Hepatocyte (in vitro differentiated cells): Measurements from ENCODE around the gene CNIH3. TPM values are rescaled to one million over a fixed set of nuclear protein-coding genes. Genes with fewer than 3 reads are reported as not detected.

Source experiments
- DNase-seq: peaks from one replicate; pipeline ENCODE4 v3.0.0-alpha.2; 2016; ENCODE audit warnings: low spot score
- H2AFZ ChIP-seq: fragments of 200-600 bp; sonication (generic); 2 replicates; pipeline ENCODE4 v1.6.0; 2016; ENCODE audit warnings: antibody characterized with exemption, mild to moderate bottlenecking
- H3K27ac ChIP-seq: fragments of 200-600 bp; sonication (generic); 2 replicates; pipeline ENCODE4 v1.5.1; 2016; ENCODE audit warnings: mild to moderate bottlenecking
- H3K27me3 ChIP-seq: fragments of 200-600 bp; sonication (generic); 2 replicates; pipeline ENCODE4 v1.6.1; 2016
- H3K36me3 ChIP-seq: fragments of 200-600 bp; sonication (generic); replicated peaks from 2 replicates; pipeline ENCODE4 v1.5.1; 2016; ENCODE audit warnings: low read depth; ENCODE audit not compliant: insufficient read depth
- H3K4me1 ChIP-seq: fragments of 200-600 bp; sonication (generic); 2 replicates; pipeline ENCODE4 v1.5.1; 2016; ENCODE audit warnings: mild to moderate bottlenecking, moderate library complexity; ENCODE audit not compliant: insufficient read depth
- H3K4me2 ChIP-seq: fragments of 200-600 bp; sonication (generic); 2 replicates; pipeline ENCODE4 v1.6.0; 2016
- H3K4me3 ChIP-seq: fragments of 200-600 bp; sonication (generic); 2 replicates; pipeline ENCODE4 v1.5.1; 2016; ENCODE audit warnings: mild to moderate bottlenecking
- H3K79me2 ChIP-seq: fragments of 200-600 bp; sonication (generic); 2 replicates; pipeline ENCODE4 v1.6.0; 2017; ENCODE audit warnings: mild to moderate bottlenecking
- H3K9me2 ChIP-seq: fragments of 200-600 bp; sonication (generic); replicated peaks from 2 replicates; pipeline ENCODE4 v1.6.0; 2017; ENCODE audit warnings: mild to moderate bottlenecking; ENCODE audit not compliant: insufficient read depth
- H3K9me3 ChIP-seq: fragments of 200-600 bp; sonication (generic); 2 replicates; pipeline ENCODE4 v1.5.1; 2016; ENCODE audit warnings: low read depth, mild to moderate bottlenecking
- H4K20me1 ChIP-seq: fragments of 200-600 bp; sonication (generic); 2 replicates; pipeline ENCODE4 v1.6.0; 2016; ENCODE audit warnings: mild to moderate bottlenecking; ENCODE audit not compliant: insufficient read depth, poor library complexity, severe bottlenecking
- EZH2 ChIP-seq: fragments of 200-600 bp; sonication (generic); IDR thresholded peaks from 2 replicates; pipeline ENCODE4 v1.6.1; 2016; ENCODE audit warnings: antibody characterized with exemption, mild to moderate bottlenecking, borderline replicate concordance
- EZH2phosphoT487 ChIP-seq: fragments of 200-600 bp; sonication (generic); IDR thresholded peaks from one replicate; pipeline ENCODE4 v1.6.1; 2018; ENCODE audit warnings: antibody characterized with exemption, mild to moderate bottlenecking, low read depth, moderate library complexity; ENCODE audit not compliant: unreplicated experiment, severe bottlenecking
- WGBS: methylation state at CpG from one replicate; pipeline ENCODE4 v1.1.6; 2016; ENCODE audit warnings: low lambda C conversion rate; ENCODE audit errors: missing lambda C conversion rate; 5-methylcytosine and 5-hydroxymethylcytosine counted together
- polyA plus RNA-seq: library from polyadenylated mRNA; unstranded; fragments of >200 nt; fragmentation: Nextera tagmentation; extraction: Ambion mirVana; gene quantifications from 2 replicates; pipeline ENCODE4 v1.2.1, GENCODE V29; 2016
- total RNA-seq: library from RNA; depleted of rRNA; stranded (reverse); fragments of >200 nt; gene quantifications from 2 replicates; pipeline ENCODE4 v1.2.3, GENCODE V29; 2014
- TF ChIP-seq, protein P1 (sequence below): fragments of 200-600 bp; sonication (generic); IDR thresholded peaks from 2 replicates; pipeline ENCODE4 v1.5.1; 2016; ENCODE audit warnings: antibody characterized with exemption, mild to moderate bottlenecking; ENCODE audit not compliant: poor library complexity

Gene CNIH3
- total and polyA plus RNA-seq, 2 experiments from 2014 or later = 2.8 to 3.5 TPM

DNA sequence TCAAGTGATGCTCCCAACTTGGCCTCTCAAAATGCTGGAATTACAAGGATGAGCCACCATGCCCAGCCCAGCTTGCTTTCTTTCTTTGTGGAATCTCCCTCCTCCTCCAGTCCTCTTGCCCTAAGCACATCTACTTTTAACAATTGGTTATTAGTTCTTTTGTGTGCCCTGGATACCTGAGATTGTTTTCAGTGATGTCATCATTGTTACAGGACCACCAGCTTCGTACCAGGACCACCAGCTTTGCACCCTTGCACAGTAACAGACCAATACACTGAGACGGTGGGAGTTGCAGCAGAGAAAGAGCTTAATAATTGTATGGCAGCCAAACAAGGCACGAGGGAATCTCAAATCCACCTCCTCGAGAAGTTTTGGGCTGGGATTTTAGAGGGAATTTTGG lies 71.3 kb downstream of the CNIH3 start:
- no peak overlapping the region for H2AFZ ChIP-seq
- no peaks in the 10 kb centered on the region for H3K27me3 ChIP-seq
- no peaks in the 10 kb centered on the region for H3K36me3 ChIP-seq
- H4K20me1 ChIP-seq = no peaks in the 10 kb centered on the region
- no peaks in the 10 kb centered on the region for H3K4me1 ChIP-seq
- H3K4me3 ChIP-seq = no peak overlapping the region
- WGBS = 87% methylated on average over 4 of the region's 4 CpGs
- H3K27ac ChIP-seq = no peak overlapping the region
- TF ChIP-seq EZH2 = no peak
- no peak for TF ChIP-seq EZH2phosphoT487
- TF ChIP-seq, protein P1, sequence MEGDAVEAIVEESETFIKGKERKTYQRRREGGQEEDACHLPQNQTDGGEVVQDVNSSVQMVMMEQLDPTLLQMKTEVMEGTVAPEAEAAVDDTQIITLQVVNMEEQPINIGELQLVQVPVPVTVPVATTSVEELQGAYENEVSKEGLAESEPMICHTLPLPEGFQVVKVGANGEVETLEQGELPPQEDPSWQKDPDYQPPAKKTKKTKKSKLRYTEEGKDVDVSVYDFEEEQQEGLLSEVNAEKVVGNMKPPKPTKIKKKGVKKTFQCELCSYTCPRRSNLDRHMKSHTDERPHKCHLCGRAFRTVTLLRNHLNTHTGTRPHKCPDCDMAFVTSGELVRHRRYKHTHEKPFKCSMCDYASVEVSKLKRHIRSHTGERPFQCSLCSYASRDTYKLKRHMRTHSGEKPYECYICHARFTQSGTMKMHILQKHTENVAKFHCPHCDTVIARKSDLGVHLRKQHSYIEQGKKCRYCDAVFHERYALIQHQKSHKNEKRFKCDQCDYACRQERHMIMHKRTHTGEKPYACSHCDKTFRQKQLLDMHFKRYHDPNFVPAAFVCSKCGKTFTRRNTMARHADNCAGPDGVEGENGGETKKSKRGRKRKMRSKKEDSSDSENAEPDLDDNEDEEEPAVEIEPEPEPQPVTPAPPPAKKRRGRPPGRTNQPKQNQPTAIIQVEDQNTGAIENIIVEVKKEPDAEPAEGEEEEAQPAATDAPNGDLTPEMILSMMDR = no peak
- no peaks in the 10 kb centered on the region for H3K9me3 ChIP-seq
- DNase-seq = no peak
- no peaks in the 10 kb centered on the region for H3K79me2 ChIP-seq
- H3K4me2 ChIP-seq = no peak overlapping the region
- H3K9me2 ChIP-seq = no peaks in the 10 kb centered on the region

GRCh38 chr1:224689374-224689773 lies 73.3 kb downstream of the CNIH3 start:
- 83% methylated on average over 9 of the region's 9 CpGs for WGBS
- Histone ChIP-seq H3K79me2 (no peaks in the 10 kb centered on the region), H4K20me1 (no peaks in the 10 kb centered on the region), H3K27ac (no peak overlapping the region), H3K36me3 (no peaks in the 10 kb centered on the region), H3K4me3 (no peak overlapping the region), H2AFZ (no peak overlapping the region), H3K9me2 (no peaks in the 10 kb centered on the region), H3K9me3 (no peaks in the 10 kb centered on the region), H3K4me2 (no peak overlapping the region), H3K27me3 (no peaks in the 10 kb centered on the region), H3K4me1 (no peaks in the 10 kb centered on the region)
- no peak for DNase-seq
- TF ChIP-seq EZH2phosphoT487 = no peak
- no peak for TF ChIP-seq EZH2

DNA sequence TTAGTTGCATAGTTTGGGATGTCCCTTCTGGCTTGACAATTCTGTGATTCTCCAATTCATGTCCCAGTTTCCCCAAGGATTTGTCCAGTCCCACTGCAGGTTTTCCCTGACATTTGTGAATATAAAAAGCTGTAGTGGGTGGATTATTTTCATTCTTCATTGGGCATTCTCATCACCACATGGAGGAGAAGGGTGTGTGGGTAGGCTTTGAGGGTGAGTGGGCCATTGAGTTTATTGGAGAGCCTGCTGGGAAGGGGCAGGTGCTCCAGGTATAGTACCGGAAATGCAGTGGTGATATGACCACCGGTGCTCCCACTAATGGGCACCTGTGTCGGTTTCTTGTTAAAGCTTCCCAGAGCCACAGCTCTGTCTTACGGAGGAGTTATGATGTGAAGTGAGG lies 74.5 kb downstream of the CNIH3 start:
- Histone ChIP-seq H4K20me1 (no peaks in the 10 kb centered on the region), H3K4me2 (no peak overlapping the region), H3K9me2 (no peaks in the 10 kb centered on the region), H3K4me3 (no peak overlapping the region), H3K9me3 (no peaks in the 10 kb centered on the region), H2AFZ (no peak overlapping the region), H3K4me1 (no peaks in the 10 kb centered on the region), H3K36me3 (no peaks in the 10 kb centered on the region), H3K27me3 (no peaks in the 10 kb centered on the region), H3K27ac (no peak overlapping the region), H3K79me2 (no peaks in the 10 kb centered on the region)
- TF ChIP-seq, protein P1 = no peak
- TF ChIP-seq EZH2phosphoT487 (no peak), EZH2 (no peak)
- no peak for DNase-seq
- WGBS = 95% methylated on average over 4 of the region's 4 CpGs

DNA sequence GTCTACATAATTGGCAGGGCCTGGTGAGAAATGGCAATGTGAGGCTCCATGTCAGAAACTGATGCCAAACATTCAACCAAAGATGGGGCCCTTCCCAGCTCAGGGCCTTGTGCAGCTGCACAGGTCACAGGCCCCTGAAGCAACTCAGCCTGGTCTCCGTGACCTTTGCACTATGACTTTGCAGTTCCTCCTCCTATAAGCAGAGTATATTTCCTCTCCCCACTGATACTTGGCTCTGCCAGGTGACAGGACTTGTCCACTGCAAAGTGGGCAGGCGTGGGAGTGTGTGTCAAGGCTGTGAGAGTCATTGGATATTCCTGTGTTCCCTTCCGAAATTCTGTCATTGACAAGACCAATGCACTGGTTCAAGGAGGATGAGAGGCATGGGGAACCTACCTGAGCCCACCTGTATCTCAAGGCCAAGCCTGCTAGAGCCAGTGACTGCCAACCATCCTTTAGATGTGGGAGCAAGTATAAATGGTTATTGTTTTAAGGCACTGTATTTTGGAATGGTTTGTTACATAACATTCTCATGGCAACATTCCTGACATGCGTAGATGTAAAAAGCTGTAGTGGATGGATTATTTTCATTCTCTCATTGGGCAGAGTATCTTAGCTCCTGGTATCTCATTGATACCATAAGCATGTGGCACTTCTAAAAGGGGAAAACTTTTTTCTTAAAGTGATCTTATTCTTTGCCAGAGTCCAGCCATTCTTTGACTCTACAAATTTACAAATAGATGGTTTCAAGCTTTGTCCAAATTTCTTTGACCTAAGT lies 75.2 kb downstream of the CNIH3 start:
- no peaks in the 10 kb centered on the region for H3K9me2 ChIP-seq
- no peak for DNase-seq
- H3K79me2 ChIP-seq = no peaks in the 10 kb centered on the region
- no peak overlapping the region for H3K4me2 ChIP-seq
- no peak overlapping the region for H3K27ac ChIP-seq
- no peak overlapping the region for H3K4me3 ChIP-seq
- no peaks in the 10 kb centered on the region for H3K36me3 ChIP-seq
- TF ChIP-seq, protein P1 = no peak
- TF ChIP-seq EZH2 (no peak), EZH2phosphoT487 (no peak)
- 71% methylated on average over 4 of the region's 4 CpGs for WGBS
- no peaks in the 10 kb centered on the region for H4K20me1 ChIP-seq
- no peaks in the 10 kb centered on the region for H3K27me3 ChIP-seq
- no peaks in the 10 kb centered on the region for H3K4me1 ChIP-seq
- H3K9me3 ChIP-seq = no peaks in the 10 kb centered on the region
- no peak overlapping the region for H2AFZ ChIP-seq
